B cell (primary cell): ENCODE results near the gene CDH16. TPM values are rescaled to one million over a fixed set of nuclear protein-coding genes. Genes with fewer than 3 reads are reported as not detected.
"Not testable (repeated sequence)": the region's sequence is repeated elsewhere in the genome, so short reads cannot be mapped to it uniquely, and the experiment has no call there.

ENCODE experiments used
- ATAC-seq: fragments of 200-7000 bp; cut with Tn5 transposase; one replicate; pipeline ENCODE4 v1.10.0; 2021; ENCODE audit warnings: low read depth, mild to moderate bottlenecking, moderate number of reproducible peaks, moderate library complexity
- CTCF ChIA-PET: fragments of 350-600 bp; sonication (Branson Sonifier 250); formaldehyde crosslinking; loops from one replicate; lab custom pipeline; 2021; ENCODE audit warnings: antibody characterized with exemption, inconsistent platforms; lab: Charles Lee
- POLR2A ChIA-PET: fragments of 350-600 bp; sonication (Branson Sonifier 250); formaldehyde crosslinking; loops from one replicate; lab custom pipeline; 2021; ENCODE audit warnings: antibody characterized with exemption; lab: Charles Lee
- DNase-seq: peaks from one replicate; pipeline ENCODE4 v3.0.0; 2013
- H2AFZ ChIP-seq: 2 replicates; pipeline ENCODE4 v1.6.1; 2012; ENCODE audit warnings: mild to moderate bottlenecking, low read depth, low read length; ENCODE audit not compliant: insufficient read depth, poor library complexity, severe bottlenecking
- H3K27ac ChIP-seq, 2 donors: 1 replicate in 1 of 2; 2 replicates in 1 of 2; pipeline ENCODE4 v1.5.1; 2012 to 2013; ENCODE audit warnings: low read length in 2 of 2, mild to moderate bottlenecking in 2 of 2, moderate library complexity in 1 of 2
- H3K27me3 ChIP-seq, 4 experiments: fragments of 200-600 bp in 1 of 4; sonication (generic) in 1 of 4; replicated peaks in 1 of 4; 1 replicate in 2 of 4; 2 replicates in 2 of 4; pipeline versions ENCODE4 v1.6.1 to v1.7.0; 2013 to 2016; ENCODE audit warnings: low read length in 3 of 4, mild to moderate bottlenecking in 2 of 4, mixed read lengths in 1 of 4, moderate library complexity in 1 of 4; ENCODE audit not compliant: insufficient read depth in 4 of 4, control insufficient read depth in 3 of 4; ENCODE audit errors: control extremely low read depth in 1 of 4
- H3K36me3 ChIP-seq, 2 experiments: replicated peaks in 1 of 2; 1 replicate in 1 of 2; 2 replicates in 1 of 2; pipeline versions ENCODE4 v1.6.1 to v1.7.1; 2013; ENCODE audit warnings: low read length in 1 of 2; ENCODE audit not compliant: insufficient read depth in 2 of 2, control insufficient read depth in 1 of 2; ENCODE audit errors: control extremely low read depth in 1 of 2, extremely low read depth in 1 of 2
- H3K4me1 ChIP-seq, 2 donors: fragments of 200-600 bp in 1 of 2; sonication (generic) in 1 of 2; 1 replicate in 1 of 2; 2 replicates in 1 of 2; pipeline versions ENCODE4 v1.5.1 to v1.6.1; 2013 to 2017; ENCODE audit warnings: low read length in 2 of 2; ENCODE audit not compliant: control insufficient read depth in 2 of 2, insufficient read depth in 2 of 2
- H3K4me2 ChIP-seq: replicated peaks from 2 replicates; pipeline ENCODE3; 2012; ENCODE audit warnings: mild to moderate bottlenecking, low read depth, low read length; ENCODE audit not compliant: poor library complexity, severe bottlenecking
- H3K4me3 ChIP-seq, 5 experiments: fragments of 200-600 bp in 1 of 5; sonication (generic) in 1 of 5; 1 replicate in 3 of 5; 2 replicates in 2 of 5; pipeline versions ENCODE4 v1.5.1 to v1.7.0; 2011 to 2016; ENCODE audit warnings: low read length in 4 of 5, mild to moderate bottlenecking in 4 of 5, low read depth in 2 of 5, control low read depth in 1 of 5, moderate library complexity in 1 of 5; ENCODE audit not compliant: insufficient read depth in 1 of 5; ENCODE audit errors: control extremely low read depth in 1 of 5, extremely low read depth in 1 of 5
- H3K79me2 ChIP-seq: fragments of 200-600 bp; sonication (generic); one replicate; pipeline ENCODE4 v1.6.0; 2016; ENCODE audit warnings: low read length; ENCODE audit not compliant: control insufficient read depth, insufficient read depth
- H3K9ac ChIP-seq: fragments of 200-600 bp; sonication (generic); 2 replicates; pipeline ENCODE4 v1.6.1; 2017; ENCODE audit warnings: mild to moderate bottlenecking, low read length, moderate library complexity
- H3K9me3 ChIP-seq, 3 donors: one replicate each; pipeline versions ENCODE4 v1.6.1 to v1.7.1; 2013; ENCODE audit warnings: low read length in 2 of 3; ENCODE audit not compliant: control insufficient read depth in 2 of 3, insufficient read depth in 1 of 3; ENCODE audit errors: control extremely low read depth in 1 of 3
- H4K20me1 ChIP-seq: 2 replicates; pipeline ENCODE4 v1.6.0; 2012; ENCODE audit warnings: mild to moderate bottlenecking, low read length; ENCODE audit not compliant: insufficient read depth, control insufficient read depth, poor library complexity, severe bottlenecking
- H3K27ac Mint-ChIP-seq: one replicate; pipeline ENCODE4 v1.8.0; 2021; ENCODE audit warnings: mixed read lengths
- H3K27me3 Mint-ChIP-seq: one replicate; pipeline ENCODE4 v1.8.0; 2021; ENCODE audit warnings: mixed read lengths
- H3K4me1 Mint-ChIP-seq: one replicate; pipeline ENCODE4 v1.8.0; 2021; ENCODE audit warnings: mixed read lengths
- H3K4me3 Mint-ChIP-seq: one replicate; pipeline ENCODE4 v1.8.0; 2021; ENCODE audit warnings: mixed read lengths
- H3K9me3 Mint-ChIP-seq: one replicate; pipeline ENCODE4 v1.8.0; 2022; ENCODE audit warnings: mixed read lengths; ENCODE audit not compliant: insufficient read depth
- CTCF ChIP-seq: fragments of 200-600 bp; IDR thresholded peaks from one replicate; pipeline ENCODE4 v1.8.0; 2022; ENCODE audit warnings: antibody characterized with exemption, mild to moderate bottlenecking
- EZH2 ChIP-seq: IDR thresholded peaks from 2 replicates; pipeline ENCODE4 v1.6.1; 2012; ENCODE audit warnings: borderline replicate concordance, low read depth, mild to moderate bottlenecking, moderate library complexity, low read length; ENCODE audit not compliant: insufficient read depth, poor library complexity, severe bottlenecking
- WGBS: methylation state at CpG from one replicate; pipeline ENCODE4 v1.1.5; 2013; ENCODE audit warnings: missing lambda C conversion rate; ENCODE audit not compliant: insufficient coverage; 5-methylcytosine and 5-hydroxymethylcytosine counted together
- intact Hi-C: fragments of 100-400 bp; cut with micrococcal nuclease; formaldehyde crosslinking; loops from one replicate; pipeline ENCODE4 v1.10.0; 2022
- polyA plus RNA-seq: library from polyadenylated mRNA; depleted of rRNA; stranded (reverse); fragments of >200 nt; gene quantifications from 2 replicates; pipeline ENCODE4 v1.2.3, GENCODE V29; 2012
- total RNA-seq, 2 donors: library from RNA; stranded (reverse); fragments of 120-200 nt in 1 of 2; gene quantifications; 1 replicate in 1 of 2; 2 replicates in 1 of 2; pipeline versions ENCODE4 v1.2.3 to v1.2.4, GENCODE V29; 2013 to 2022

Gene CDH16
- total and polyA plus RNA-seq, 2 donors (not counting 1 experiment from before 2014, with no cell fraction given): not detected

DNA sequence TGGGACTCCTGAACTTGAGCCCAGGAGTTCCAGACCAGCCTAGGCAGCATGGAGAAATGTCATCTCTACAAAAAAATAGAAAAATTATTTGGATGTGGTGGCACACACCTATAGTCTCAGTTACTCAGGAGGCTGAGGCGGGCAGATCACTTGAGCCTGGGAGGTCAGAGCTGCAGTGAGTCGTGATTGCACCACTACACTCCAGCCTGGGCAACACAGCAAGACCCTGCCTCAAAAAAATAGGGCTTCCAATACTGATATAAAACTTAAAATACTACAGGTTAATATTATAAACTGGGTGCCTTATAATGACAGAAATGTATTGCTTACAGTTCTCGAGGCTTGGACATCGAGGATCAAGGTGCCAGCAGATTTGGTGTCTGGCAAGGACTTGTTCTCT lies 27.3 kb upstream of the CDH16 start:
- H4K20me1 ChIP-seq: no peaks in the 10 kb centered on the region
- peaks cover 15 to 23% of the 10 kb centered on the region in 2 donors for H3K4me1 ChIP-seq
- H3K27me3 ChIP-seq: peaks cover 0 to 29% (median 16%) of the 10 kb centered on the region in 4 experiments
- peaks cover 30% of the 10 kb centered on the region for H3K27me3 Mint-ChIP-seq
- intact Hi-C loops: no loop called here
- H3K9me3 ChIP-seq: peaks cover 0 to 12% (median 0%) of the 10 kb centered on the region in 3 donors
- no peaks in the 10 kb centered on the region for H3K9me3 Mint-ChIP-seq
- no peak overlapping the region for H3K4me3 ChIP-seq
- no peak overlapping the region for H2AFZ ChIP-seq
- peaks cover 0 to 25% of the 10 kb centered on the region in 2 experiments for H3K36me3 ChIP-seq
- ATAC-seq: no peak
- H3K4me1 Mint-ChIP-seq: peaks cover 18% of the 10 kb centered on the region
- no peak for DNase-seq
- no peak overlapping the region for H3K4me2 ChIP-seq
- H3K9ac ChIP-seq: no peak overlapping the region
- H3K27ac Mint-ChIP-seq: no peak overlapping the region
- CTCF ChIA-PET: interaction anchor here (0.7 to 2.0 kb wide), 5 partner anchors 11 to 406 kb away, joined by 3 to 7 read pairs (median 4); no protein-coding TSS in a partner anchor
- no peak overlapping the region for H3K4me3 Mint-ChIP-seq
- WGBS: 100% methylated on average over 2 of the region's 4 CpGs
- POLR2A ChIA-PET: no interaction called here
- H3K79me2 ChIP-seq: no peaks in the 10 kb centered on the region
- H3K27ac ChIP-seq: no peak overlapping the region
- TF ChIP-seq EZH2: no peak
- TF ChIP-seq CTCF: no peak

DNA sequence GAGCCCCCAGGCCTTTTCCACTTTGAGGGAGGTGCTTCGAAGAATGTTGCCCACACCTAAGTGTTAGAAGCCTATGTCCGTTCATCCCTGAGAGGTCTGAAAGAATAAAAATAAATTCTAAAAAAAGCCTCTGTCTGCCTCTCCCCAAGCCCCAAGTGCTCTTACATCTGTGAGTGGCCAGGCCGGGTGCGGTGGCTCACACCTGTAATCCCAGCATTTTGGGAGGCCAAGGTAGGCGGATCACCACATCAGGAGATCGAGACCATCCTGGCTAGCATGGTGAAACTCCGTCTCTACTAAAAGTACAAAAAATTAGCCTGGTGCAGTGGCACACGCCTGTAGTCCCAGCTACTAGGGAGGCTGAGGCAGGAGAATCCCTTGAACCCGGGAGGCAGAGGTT lies 26.3 kb upstream of the CDH16 start:
- Histone ChIP-seq H3K27me3 (peaks cover 0 to 25% (median 12%) of the 10 kb centered on the region in 4 experiments), H3K4me1 (peaks cover 15 to 23% of the 10 kb centered on the region in 2 donors), H3K9me3 (peaks cover 0 to 12% (median 0%) of the 10 kb centered on the region in 3 donors), H3K36me3 (peaks cover 0 to 35% of the 10 kb centered on the region in 2 experiments)
- H2AFZ ChIP-seq, H3K27ac ChIP-seq, H3K9ac ChIP-seq, intact Hi-C loops, DNase-seq, H3K4me2 ChIP-seq, H3K4me3 Mint-ChIP-seq, H3K79me2 ChIP-seq, POLR2A ChIA-PET, H3K27ac Mint-ChIP-seq, ATAC-seq, H4K20me1 ChIP-seq, H3K9me3 Mint-ChIP-seq, H3K4me3 ChIP-seq: not testable (repeated sequence)
- Mint-ChIP-seq H3K4me1 (peaks cover 18% of the 10 kb centered on the region), H3K27me3 (peaks cover 24% of the 10 kb centered on the region)
- CTCF ChIA-PET: interaction anchor here (0.8 to 2.8 kb wide), 4 partner anchors 9 to 407 kb away, joined by 3 to 14 read pairs (median 4); partner anchors contain the start of gene CIAO2B
- WGBS: 88% methylated on average over 7 of the region's 9 CpGs
